ENCODE results near the gene MAPKAPK2.

DNA sequence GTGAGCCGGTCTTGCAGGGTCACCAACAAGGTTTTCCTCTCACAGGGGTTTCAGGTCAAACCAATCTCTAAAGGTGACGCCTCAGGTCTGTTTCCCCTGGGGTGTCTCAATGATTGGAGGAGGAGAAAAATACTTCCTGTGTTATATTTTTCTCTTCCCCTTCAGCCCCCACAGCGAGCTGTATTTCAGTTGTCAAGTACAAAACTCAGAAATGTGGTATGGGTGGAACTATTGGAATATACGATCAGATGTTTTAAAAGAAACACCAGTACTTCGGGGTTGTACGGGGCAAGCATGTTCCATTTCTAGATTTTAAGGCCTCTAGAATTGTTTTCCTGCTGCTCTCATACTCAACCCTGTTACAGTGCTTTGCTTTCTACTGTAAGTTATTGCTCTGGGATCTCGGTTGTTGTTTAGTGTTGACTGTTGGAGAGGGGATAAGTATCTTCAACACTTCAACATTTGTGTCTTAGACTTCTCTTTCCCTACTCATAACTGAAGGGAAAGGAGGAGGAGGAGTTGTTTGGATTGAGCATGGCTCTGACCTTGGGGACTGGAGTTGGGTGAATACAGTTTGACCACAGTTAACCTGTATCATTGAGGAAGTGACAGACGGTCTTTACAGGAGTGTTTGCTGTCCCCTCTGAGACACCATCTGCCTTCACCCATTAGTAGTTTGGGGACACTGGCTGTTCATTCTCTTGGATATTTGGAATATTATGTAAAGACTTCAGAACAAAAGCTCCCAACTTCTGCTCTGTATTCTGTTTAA lies 2.0 kb downstream of the MAPKAPK2 start:
- TF ChIP-seq, protein P1, sequence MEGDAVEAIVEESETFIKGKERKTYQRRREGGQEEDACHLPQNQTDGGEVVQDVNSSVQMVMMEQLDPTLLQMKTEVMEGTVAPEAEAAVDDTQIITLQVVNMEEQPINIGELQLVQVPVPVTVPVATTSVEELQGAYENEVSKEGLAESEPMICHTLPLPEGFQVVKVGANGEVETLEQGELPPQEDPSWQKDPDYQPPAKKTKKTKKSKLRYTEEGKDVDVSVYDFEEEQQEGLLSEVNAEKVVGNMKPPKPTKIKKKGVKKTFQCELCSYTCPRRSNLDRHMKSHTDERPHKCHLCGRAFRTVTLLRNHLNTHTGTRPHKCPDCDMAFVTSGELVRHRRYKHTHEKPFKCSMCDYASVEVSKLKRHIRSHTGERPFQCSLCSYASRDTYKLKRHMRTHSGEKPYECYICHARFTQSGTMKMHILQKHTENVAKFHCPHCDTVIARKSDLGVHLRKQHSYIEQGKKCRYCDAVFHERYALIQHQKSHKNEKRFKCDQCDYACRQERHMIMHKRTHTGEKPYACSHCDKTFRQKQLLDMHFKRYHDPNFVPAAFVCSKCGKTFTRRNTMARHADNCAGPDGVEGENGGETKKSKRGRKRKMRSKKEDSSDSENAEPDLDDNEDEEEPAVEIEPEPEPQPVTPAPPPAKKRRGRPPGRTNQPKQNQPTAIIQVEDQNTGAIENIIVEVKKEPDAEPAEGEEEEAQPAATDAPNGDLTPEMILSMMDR (IDR thresholded peaks at IDR 0.05), result no peak
- TF ChIP-seq POLR2A (IDR thresholded peaks at IDR 0.05), result peak in 1 of 2 donors; percentile 46

All from adrenal gland (tissue), 5 donors.